PC-3 (cell line): ENCODE data around the gene MYO16. TPM values are rescaled to one million over a fixed set of nuclear protein-coding genes. Genes with fewer than 3 reads are reported as not detected.

Source experiments
- ATAC-seq: fragments of 200-7000 bp; cut with Tn5 transposase; 2 replicates; pipeline ENCODE4 v1.9.1; 2020; ENCODE audit warnings: mild to moderate bottlenecking, moderate library complexity
- BruUV-seq: library from RNA; stranded (reverse); fragments of 400-500 nt; replicated peaks from 2 replicates; lab custom pipeline; 2021; lab: Mats Ljungman, UMichigan
- CTCF ChIA-PET: fragments of 300-600 bp; sonication (Branson Sonifier 250); formaldehyde crosslinking; loops from one replicate; lab custom pipeline; 2022; ENCODE audit warnings: antibody characterized with exemption; lab: Charles Lee
- POLR2A ChIA-PET: fragments of 300-600 bp; sonication (Branson Sonifier 250); formaldehyde crosslinking; loops from one replicate; lab custom pipeline; 2022; ENCODE audit warnings: antibody characterized with exemption; ENCODE audit not compliant: unreplicated experiment; lab: Charles Lee
- DNase-seq: peaks from one replicate; pipeline ENCODE4 v3.0.0-alpha.2; 2015
- H2AFZ ChIP-seq: fragments of 300-600 bp; sonication (generic); 2 replicates; pipeline ENCODE4 v1.6.0; 2016; ENCODE audit warnings: antibody characterized with exemption, low read length
- H3F3A ChIP-seq: fragments of 300-600 bp; sonication (generic); one replicate; pipeline ENCODE4 v1.6.0; 2017; ENCODE audit warnings: antibody characterized with exemption, low read length, control low read depth, mild to moderate bottlenecking; ENCODE audit not compliant: unreplicated experiment
- H3K27ac ChIP-seq: fragments of 300-600 bp; sonication (generic); 2 replicates; pipeline ENCODE4 v1.5.1; 2016; ENCODE audit warnings: mild to moderate bottlenecking, low read length
- H3K27me3 ChIP-seq: fragments of 300-600 bp; sonication (generic); 2 replicates; pipeline ENCODE4 v1.6.1; 2016; ENCODE audit warnings: low read length, mixed read lengths
- H3K36me3 ChIP-seq: fragments of 300-600 bp; sonication (generic); 2 replicates; pipeline ENCODE4 v1.6.1; 2016; ENCODE audit warnings: low read depth, mixed run types, low read length, mixed read lengths
- H3K4me1 ChIP-seq: fragments of 300-600 bp; sonication (generic); 2 replicates; pipeline ENCODE4 v1.5.1; 2016; ENCODE audit warnings: low read length; ENCODE audit not compliant: insufficient read depth
- H3K4me2 ChIP-seq: fragments of 300-600 bp; sonication (generic); 2 replicates; pipeline ENCODE4 v1.6.0; 2016; ENCODE audit warnings: low read length
- H3K4me3 ChIP-seq: fragments of 300-600 bp; sonication (generic); 2 replicates; pipeline ENCODE4 v1.5.1; 2016; ENCODE audit warnings: mild to moderate bottlenecking, low read length, mixed read lengths
- H3K79me2 ChIP-seq: fragments of 300-600 bp; sonication (generic); 2 replicates; pipeline ENCODE4 v1.6.1; 2017; ENCODE audit warnings: low read length, mixed read lengths
- H3K9ac ChIP-seq: fragments of 300-600 bp; sonication (generic); 2 replicates; pipeline ENCODE4 v1.6.0; 2016; ENCODE audit warnings: mild to moderate bottlenecking, low read length
- H3K9me2 ChIP-seq: fragments of 300-600 bp; sonication (generic); replicated peaks from 2 replicates; pipeline ENCODE4 v1.6.1; 2016; ENCODE audit warnings: mixed run types, low read length, mixed read lengths
- H3K9me3 ChIP-seq: fragments of 300-600 bp; sonication (generic); 2 replicates; pipeline ENCODE4 v1.6.1; 2016; ENCODE audit warnings: low read length, mixed read lengths
- H4K20me1 ChIP-seq: fragments of 300-600 bp; sonication (generic); 2 replicates; pipeline ENCODE4 v1.6.1; 2016; ENCODE audit warnings: low read length, mixed read lengths
- CTCF ChIP-seq: fragments of 300-600 bp; sonication (generic); conservative IDR thresholded peaks from 2 replicates; pipeline ENCODE4 v1.5.1; 2017; ENCODE audit warnings: antibody characterized with exemption, low read depth, mild to moderate bottlenecking, low read length
- EZH2 ChIP-seq: fragments of 300-600 bp; sonication (generic); IDR thresholded peaks from one replicate; pipeline ENCODE4 v1.6.1; 2017; ENCODE audit warnings: antibody characterized with exemption, mild to moderate bottlenecking, low read length; ENCODE audit not compliant: unreplicated experiment
- EZH2phosphoT487 ChIP-seq: fragments of 300-600 bp; sonication (generic); IDR thresholded peaks from 2 replicates; pipeline ENCODE4 v1.6.1; 2018; ENCODE audit warnings: mild to moderate bottlenecking, antibody characterized with exemption, low read length, borderline replicate concordance
- intact Hi-C: fragments of 100-400 bp; cut with micrococcal nuclease; formaldehyde crosslinking; loops from 2 replicates; pipeline ENCODE4 v1.9.0; 2023
- total RNA-seq: library from RNA; depleted of rRNA; stranded (reverse); fragments of >200 nt; gene quantifications from 2 replicates; pipeline ENCODE4 v1.2.3, GENCODE V29; 2014

The MYO16 gene
- total RNA-seq, 1 experiment from 2014 or later, result not detected

GRCh38 chr13:108680011-108680410 is 50.6 kb downstream of the MYO16 start:
- Histone ChIP-seq H4K20me1 (no peaks in the 10 kb centered on the region), H3K9ac (no peak overlapping the region), H3K9me3 (no peaks in the 10 kb centered on the region), H3F3A (no peaks in the 10 kb centered on the region), H3K27me3 (peaks cover 6% of the 10 kb centered on the region), H3K4me2 (no peak overlapping the region), H3K4me1 (no peaks in the 10 kb centered on the region), H3K79me2 (no peaks in the 10 kb centered on the region), H3K9me2 (no peaks in the 10 kb centered on the region), H2AFZ (no peak overlapping the region), H3K4me3 (no peak overlapping the region), H3K36me3 (no peaks in the 10 kb centered on the region), H3K27ac (no peak overlapping the region)
- TF ChIP-seq EZH2 (no peak), CTCF (no peak), EZH2phosphoT487 (no peak)
- POLR2A ChIA-PET, result no interaction called here
- ATAC-seq, result no peak
- BruUV-seq, result no TSS peak
- DNase-seq, result no peak
- CTCF ChIA-PET, result no interaction called here
- intact Hi-C loops, result no loop called here

GRCh38 chr13:108681986-108682575 is 52.7 kb downstream of the MYO16 start:
- H3K36me3 ChIP-seq, result no peaks in the 10 kb centered on the region
- no peak for ATAC-seq
- no peak for TF ChIP-seq EZH2phosphoT487
- no peak for TF ChIP-seq CTCF
- no peak for TF ChIP-seq EZH2

DNA sequence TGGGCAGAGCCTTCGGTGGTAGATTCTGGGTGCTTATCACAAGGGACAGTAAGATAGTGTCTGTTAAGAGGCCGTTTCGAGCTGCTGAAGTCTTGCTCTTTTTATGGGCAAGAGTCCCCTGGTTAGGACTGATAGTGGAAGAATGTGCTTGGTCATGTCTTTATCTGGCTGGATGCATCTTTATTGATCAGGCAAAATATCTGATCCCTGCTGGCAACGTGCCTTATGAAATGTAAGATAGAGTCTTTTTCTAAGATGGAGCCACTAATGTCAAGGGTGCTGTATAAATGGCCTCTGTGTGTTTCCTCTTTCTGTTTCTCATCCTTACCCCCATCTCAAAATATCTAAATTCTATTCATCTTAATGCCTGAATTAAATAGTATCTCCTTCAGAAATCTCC is 53.3 kb downstream of the MYO16 start:
- intact Hi-C loops, result no loop called here
- Histone ChIP-seq H3K27me3 (no peaks in the 10 kb centered on the region), H3K4me3 (no peak overlapping the region), H3K9me3 (no peaks in the 10 kb centered on the region), H2AFZ (no peak overlapping the region), H4K20me1 (no peaks in the 10 kb centered on the region), H3K4me2 (no peak overlapping the region), H3K79me2 (no peaks in the 10 kb centered on the region), H3K9me2 (no peaks in the 10 kb centered on the region), H3K27ac (no peak overlapping the region), H3F3A (no peaks in the 10 kb centered on the region), H3K9ac (no peak overlapping the region), H3K4me1 (no peaks in the 10 kb centered on the region), H3K36me3 (no peaks in the 10 kb centered on the region)
- BruUV-seq, result no TSS peak
- POLR2A ChIA-PET, result no interaction called here
- CTCF ChIA-PET, result no interaction called here
- DNase-seq (no peak), ATAC-seq (no peak)
- TF ChIP-seq EZH2 (no peak), CTCF (no peak), EZH2phosphoT487 (no peak)

More at GRCh38 chr13:108681986-108682575, 52.7 kb downstream of the MYO16 start:
- Histone ChIP-seq H3K4me2 (no peak overlapping the region), H3F3A (no peaks in the 10 kb centered on the region), H3K27me3 (no peaks in the 10 kb centered on the region), H3K4me3 (no peak overlapping the region), H3K9me3 (no peaks in the 10 kb centered on the region), H3K27ac (no peak overlapping the region), H3K79me2 (no peaks in the 10 kb centered on the region), H3K9ac (no peak overlapping the region), H3K9me2 (no peaks in the 10 kb centered on the region), H2AFZ (no peak overlapping the region), H4K20me1 (no peaks in the 10 kb centered on the region), H3K4me1 (no peaks in the 10 kb centered on the region)
- CTCF ChIA-PET, result no interaction called here
- intact Hi-C loops, result no loop called here
- BruUV-seq, result no TSS peak
- POLR2A ChIA-PET, result no interaction called here
- DNase-seq, result no peak
